ENCODE results near the gene STK24.

Gene STK24

DNA sequence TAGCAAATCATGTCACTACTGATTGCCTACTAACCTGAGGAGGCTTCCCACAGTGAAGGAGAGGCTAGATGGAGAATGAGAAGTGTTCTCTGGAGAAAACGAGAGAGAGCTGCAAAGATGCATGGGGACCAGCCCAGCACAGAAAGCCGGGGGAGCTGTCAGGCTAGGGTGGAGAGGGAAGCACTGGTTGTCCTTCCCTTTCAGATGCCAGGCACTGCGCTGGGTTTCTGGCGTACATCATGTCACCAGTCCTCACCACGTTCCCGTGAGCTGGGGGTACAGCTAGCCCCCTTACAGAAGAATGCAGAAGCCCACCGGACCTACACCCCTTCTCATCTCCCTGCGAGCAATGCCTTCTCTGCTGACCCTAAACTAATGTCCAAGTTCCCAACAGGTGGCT lies 86.0 kb downstream of the STK24 start:
- TF ChIP-seq, protein P1, sequence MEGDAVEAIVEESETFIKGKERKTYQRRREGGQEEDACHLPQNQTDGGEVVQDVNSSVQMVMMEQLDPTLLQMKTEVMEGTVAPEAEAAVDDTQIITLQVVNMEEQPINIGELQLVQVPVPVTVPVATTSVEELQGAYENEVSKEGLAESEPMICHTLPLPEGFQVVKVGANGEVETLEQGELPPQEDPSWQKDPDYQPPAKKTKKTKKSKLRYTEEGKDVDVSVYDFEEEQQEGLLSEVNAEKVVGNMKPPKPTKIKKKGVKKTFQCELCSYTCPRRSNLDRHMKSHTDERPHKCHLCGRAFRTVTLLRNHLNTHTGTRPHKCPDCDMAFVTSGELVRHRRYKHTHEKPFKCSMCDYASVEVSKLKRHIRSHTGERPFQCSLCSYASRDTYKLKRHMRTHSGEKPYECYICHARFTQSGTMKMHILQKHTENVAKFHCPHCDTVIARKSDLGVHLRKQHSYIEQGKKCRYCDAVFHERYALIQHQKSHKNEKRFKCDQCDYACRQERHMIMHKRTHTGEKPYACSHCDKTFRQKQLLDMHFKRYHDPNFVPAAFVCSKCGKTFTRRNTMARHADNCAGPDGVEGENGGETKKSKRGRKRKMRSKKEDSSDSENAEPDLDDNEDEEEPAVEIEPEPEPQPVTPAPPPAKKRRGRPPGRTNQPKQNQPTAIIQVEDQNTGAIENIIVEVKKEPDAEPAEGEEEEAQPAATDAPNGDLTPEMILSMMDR (IDR thresholded peaks at IDR 0.05): no peak
- peaks cover 12 to 16% of the 10 kb centered on the region in 2 experiments for H3K4me1 ChIP-seq (ENCODE audit: control insufficient read depth in 1 of 2, insufficient read depth in 1 of 2, low read depth in 1 of 2, low read length in 1 of 2)

DNA sequence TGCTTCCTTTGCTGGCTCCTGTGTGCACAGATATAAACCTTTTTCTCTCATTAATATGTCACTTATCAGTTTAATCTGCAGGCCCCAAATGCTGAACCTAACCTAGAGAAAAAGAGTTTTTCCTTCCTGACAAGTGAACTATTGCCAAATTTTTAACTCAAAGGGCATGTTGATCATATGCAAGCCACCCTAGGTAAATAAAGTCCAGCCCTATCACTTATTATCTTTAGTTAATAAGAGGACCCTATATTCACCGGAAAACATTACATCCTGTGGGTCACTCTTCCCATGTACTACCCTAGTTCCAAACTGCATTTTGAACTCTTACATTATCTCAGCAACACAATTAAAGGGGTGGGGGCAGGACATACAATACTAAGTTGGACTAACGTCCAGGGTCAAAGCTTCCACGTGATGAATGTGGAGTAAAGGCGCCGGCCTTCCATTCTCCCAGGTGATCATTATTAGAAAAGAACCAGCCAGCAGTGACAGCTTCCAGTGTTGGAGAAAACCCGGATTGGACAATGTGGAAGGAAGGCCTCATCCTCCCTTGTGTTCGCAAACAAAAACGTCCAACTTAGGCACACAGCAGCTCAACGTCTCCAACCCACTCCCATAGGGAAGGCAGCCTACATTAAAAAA lies 86.6 kb downstream of the STK24 start:
- TF ChIP-seq, protein P1 (IDR thresholded peaks at IDR 0.05): no peak
- no peak overlapping the region for H3K27ac ChIP-seq
- no peaks in the 10 kb centered on the region for H3K36me3 ChIP-seq
- H3K9me3 ChIP-seq: no peaks in the 10 kb centered on the region
- H3K4me1 ChIP-seq (ENCODE audit: control insufficient read depth in 1 of 2, insufficient read depth in 1 of 2, low read depth in 1 of 2, low read length in 1 of 2): peaks cover 14 to 18% of the 10 kb centered on the region in 2 experiments
- H3K4me3 ChIP-seq (ENCODE audit: low read depth in 1 of 2, low read length in 1 of 2): no peak overlapping the region
- no peaks in the 10 kb centered on the region for H3K27me3 ChIP-seq

More for the DNA sequence above, 86.0 kb downstream of the STK24 start:
- Histone ChIP-seq H3K27ac (no peak overlapping the region), H3K9me3 (no peaks in the 10 kb centered on the region), H3K27me3 (no peaks in the 10 kb centered on the region), H3K4me3 (ENCODE audit: low read depth in 1 of 2, low read length in 1 of 2) (no peak overlapping the region), H3K36me3 (peaks cover 2% of the 10 kb centered on the region)

- H3K27ac ChIP-seq: no peak overlapping the region
Measured at GRCh38 chr13:98489446-98490194, 87.3 kb downstream of the STK24 start.

GRCh38 chr13:98488736-98489135 lies 88.2 kb downstream of the STK24 start:
- peaks cover 29 to 34% of the 10 kb centered on the region in 2 experiments for H3K4me1 ChIP-seq (ENCODE audit: control insufficient read depth in 1 of 2, insufficient read depth in 1 of 2, low read depth in 1 of 2, low read length in 1 of 2)
- no peaks in the 10 kb centered on the region for H3K36me3 ChIP-seq
- no peak overlapping the region for H3K4me3 ChIP-seq (ENCODE audit: low read depth in 1 of 2, low read length in 1 of 2)
- no peaks in the 10 kb centered on the region for H3K27me3 ChIP-seq
- TF ChIP-seq, protein P1 (IDR thresholded peaks at IDR 0.05): no peak
- no peaks in the 10 kb centered on the region for H3K9me3 ChIP-seq
- H3K27ac ChIP-seq: no peak overlapping the region

More at GRCh38 chr13:98489446-98490194, 87.3 kb downstream of the STK24 start:
- H3K27me3 ChIP-seq: no peaks in the 10 kb centered on the region
- no peaks in the 10 kb centered on the region for H3K9me3 ChIP-seq
- TF ChIP-seq, protein P1 (IDR thresholded peaks at IDR 0.05): no peak
- peaks cover 21 to 25% of the 10 kb centered on the region in 2 experiments for H3K4me1 ChIP-seq (ENCODE audit: control insufficient read depth in 1 of 2, insufficient read depth in 1 of 2, low read depth in 1 of 2, low read length in 1 of 2)
- no peaks in the 10 kb centered on the region for H3K36me3 ChIP-seq
- no peak overlapping the region for H3K4me3 ChIP-seq (ENCODE audit: low read depth in 1 of 2, low read length in 1 of 2)

DNA sequence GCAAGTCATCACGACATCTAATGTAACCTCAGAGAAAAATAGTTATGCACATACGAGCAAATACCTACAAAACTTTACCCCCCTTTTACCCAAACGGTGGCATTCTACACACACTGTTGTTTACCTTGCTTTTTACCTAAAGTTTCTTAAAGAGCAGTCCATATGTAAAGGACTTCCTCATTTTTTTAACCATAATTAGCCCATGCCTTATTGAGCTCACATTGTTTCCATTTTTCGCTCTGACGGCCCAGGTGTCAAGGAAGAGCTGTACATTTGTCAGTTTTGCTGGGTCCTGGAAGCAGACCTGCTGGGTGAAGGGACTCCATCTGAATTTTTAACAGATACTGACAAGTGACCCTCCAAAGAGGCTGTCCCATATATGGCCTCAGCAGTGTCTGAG lies 89.4 kb downstream of the STK24 start:
- Histone ChIP-seq H3K36me3 (no peaks in the 10 kb centered on the region), H3K4me3 (ENCODE audit: low read depth in 1 of 2, low read length in 1 of 2) (no peak overlapping the region), H3K27ac (no peak overlapping the region), H3K4me1 (ENCODE audit: control insufficient read depth in 1 of 2, insufficient read depth in 1 of 2, low read depth in 1 of 2, low read length in 1 of 2) (peaks cover 29 to 35% of the 10 kb centered on the region in 2 experiments), H3K27me3 (no peaks in the 10 kb centered on the region), H3K9me3 (no peaks in the 10 kb centered on the region)
- TF ChIP-seq, protein P1 (IDR thresholded peaks at IDR 0.05): no peak
